Loucy (cell line): Measurements from ENCODE around the gene CT47A1.

Experiments
- H2AFZ ChIP-seq: fragments of 200-600 bp; sonication (generic); 2 replicates; pipeline ENCODE4 v1.6.0; 2016; ENCODE audit warnings: antibody characterized with exemption, mild to moderate bottlenecking, low read length, moderate library complexity
- H3F3A ChIP-seq: fragments of 200-600 bp; 2 replicates; pipeline ENCODE4 v1.6.0; 2016; ENCODE audit warnings: antibody characterized with exemption, low read depth, mild to moderate bottlenecking
- H3K27me3 ChIP-seq: fragments of 200-600 bp; sonication (generic); 2 replicates; pipeline ENCODE4 v1.6.1; 2014; ENCODE audit warnings: low read length, mild to moderate bottlenecking; ENCODE audit not compliant: insufficient read depth, poor library complexity, severe bottlenecking
- H3K36me3 ChIP-seq: fragments of 200-600 bp; sonication (generic); 2 replicates; pipeline ENCODE4 v1.6.1; 2016; ENCODE audit warnings: low read length; ENCODE audit not compliant: insufficient read depth
- H3K4me1 ChIP-seq: fragments of 200-600 bp; sonication (generic); 2 replicates; pipeline ENCODE4 v1.5.1; 2014; ENCODE audit warnings: low read length, mild to moderate bottlenecking; ENCODE audit not compliant: insufficient read depth, poor library complexity, severe bottlenecking
- H3K4me2 ChIP-seq: fragments of 200-600 bp; sonication (generic); 2 replicates; pipeline ENCODE4 v1.6.0; 2014; ENCODE audit warnings: antibody characterized with exemption, low read length, low read depth, mild to moderate bottlenecking; ENCODE audit not compliant: poor library complexity, severe bottlenecking
- H3K4me3 ChIP-seq: fragments of 200-600 bp; sonication (generic); 2 replicates; pipeline ENCODE4 v1.5.1; 2014; ENCODE audit warnings: low read length, mild to moderate bottlenecking, mixed read lengths; ENCODE audit not compliant: poor library complexity, severe bottlenecking
- H3K79me2 ChIP-seq: fragments of 200-600 bp; sonication (generic); 2 replicates; pipeline ENCODE4 v1.6.1; 2014; ENCODE audit warnings: low read length; ENCODE audit not compliant: insufficient read depth
- H3K9ac ChIP-seq: fragments of 200-600 bp; sonication (generic); 2 replicates; pipeline ENCODE4 v1.6.0; 2014; ENCODE audit warnings: mild to moderate bottlenecking, low read depth, low read length, moderate library complexity; ENCODE audit not compliant: poor library complexity, severe bottlenecking
- H3K9me2 ChIP-seq: fragments of 200-600 bp; sonication (generic); replicated peaks from 2 replicates; pipeline ENCODE4 v1.6.1; 2016; ENCODE audit warnings: low read depth, low read length, mixed read lengths
- H3K9me3 ChIP-seq: fragments of 200-600 bp; sonication (generic); 2 replicates; pipeline ENCODE4 v1.6.1; 2014; ENCODE audit warnings: mild to moderate bottlenecking, antibody characterized with exemption, low read length, low read depth; ENCODE audit not compliant: insufficient read depth
- H4K20me1 ChIP-seq: fragments of 200-600 bp; sonication (generic); 2 replicates; pipeline ENCODE4 v1.6.0; 2014; ENCODE audit warnings: antibody characterized with exemption, low read length, mild to moderate bottlenecking; ENCODE audit not compliant: insufficient read depth, poor library complexity, severe bottlenecking
- CTCF ChIP-seq: fragments of 200-600 bp; sonication (generic); conservative IDR thresholded peaks from 2 replicates; pipeline ENCODE4 v1.5.1; 2014; ENCODE audit warnings: mild to moderate bottlenecking, antibody characterized with exemption, low read length
- EZH2phosphoT487 ChIP-seq: fragments of 200-600 bp; IDR thresholded peaks from 2 replicates; pipeline ENCODE4 v1.6.1; 2018; ENCODE audit warnings: antibody characterized with exemption, mild to moderate bottlenecking, moderate library complexity, borderline replicate concordance

Gene CT47A1

GRCh38 chrX:121014826-121015225 lies 29.3 kb upstream of the CT47A1 start:
- Histone ChIP-seq H3K36me3 (no peaks in the 10 kb centered on the region), H3F3A (no peaks in the 10 kb centered on the region), H3K9me2 (no peaks in the 10 kb centered on the region), H3K4me3 (no peak overlapping the region), H4K20me1 (no peaks in the 10 kb centered on the region), H3K9ac (no peak overlapping the region), H3K4me2 (no peak overlapping the region), H3K9me3 (no peaks in the 10 kb centered on the region), H3K4me1 (no peaks in the 10 kb centered on the region), H3K79me2 (no peaks in the 10 kb centered on the region), H3K27me3 (no peaks in the 10 kb centered on the region), H2AFZ (no peak overlapping the region)
- TF ChIP-seq CTCF = no peak
- no peak for TF ChIP-seq EZH2phosphoT487

GRCh38 chrX:121013897-121014455 lies 28.4 kb upstream of the CT47A1 start:
- Histone ChIP-seq H3K4me2 (no peak overlapping the region), H3K4me3 (no peak overlapping the region), H3F3A (no peaks in the 10 kb centered on the region), H3K36me3 (no peaks in the 10 kb centered on the region), H3K9ac (no peak overlapping the region), H3K79me2 (no peaks in the 10 kb centered on the region), H3K27me3 (no peaks in the 10 kb centered on the region), H3K4me1 (no peaks in the 10 kb centered on the region), H4K20me1 (no peaks in the 10 kb centered on the region), H3K9me3 (no peaks in the 10 kb centered on the region), H3K9me2 (no peaks in the 10 kb centered on the region), H2AFZ (no peak overlapping the region)
- TF ChIP-seq EZH2phosphoT487 (no peak), CTCF (no peak)

GRCh38 chrX:121011254-121011653 lies 25.7 kb upstream of the CT47A1 start:
- Histone ChIP-seq H3K27me3 (no peaks in the 10 kb centered on the region), H3K4me1 (no peaks in the 10 kb centered on the region), H3K79me2 (no peaks in the 10 kb centered on the region), H4K20me1 (no peaks in the 10 kb centered on the region), H3K4me2 (no peak overlapping the region), H2AFZ (no peak overlapping the region), H3K36me3 (no peaks in the 10 kb centered on the region), H3K9ac (no peak overlapping the region), H3K9me3 (no peaks in the 10 kb centered on the region), H3F3A (no peaks in the 10 kb centered on the region), H3K9me2 (no peaks in the 10 kb centered on the region), H3K4me3 (no peak overlapping the region)
- TF ChIP-seq CTCF (no peak), EZH2phosphoT487 (no peak)
